HEK293 (cell line): Measurements from ENCODE around the gene SMIM36.

Experiments used
- CTCF ChIA-PET: fragments of 350-600 bp; formaldehyde crosslinking; extraction: SDS; loops from one replicate; lab custom pipeline; 2021; ENCODE audit warnings: antibody characterized with exemption; lab: Yijun Ruan, JAX
- POLR2A ChIA-PET: fragments of 300-600 bp; formaldehyde crosslinking; extraction: SDS; loops from one replicate; lab custom pipeline; 2020; ENCODE audit warnings: antibody characterized with exemption, inconsistent platforms; lab: Yijun Ruan, JAX
- H3K27ac ChIP-seq: fragments of 200-500 bp; sonication (Bioruptor generic); 2 replicates; pipeline ENCODE4 v1.5.1; 2014; ENCODE audit warnings: low read depth, low read length, control low read depth, inconsistent platforms; ENCODE audit errors: extremely low read depth
- H3K36me3 ChIP-seq, 2 experiments: fragments of 200-500 bp in 1 of 2; sonication (Bioruptor generic) in 1 of 2; 1 replicate in 1 of 2; 2 replicates in 1 of 2; pipeline ENCODE4 v1.5.1; 2014 to 2017; ENCODE audit warnings: inconsistent platforms in 2 of 2, low read length in 2 of 2; ENCODE audit not compliant: control insufficient read depth in 2 of 2, insufficient read depth in 1 of 2
- H3K4me1 ChIP-seq: fragments of 200-500 bp; sonication (Bioruptor generic); 2 replicates; pipeline ENCODE4 v1.5.1; 2014; ENCODE audit warnings: mild to moderate bottlenecking, low read length, inconsistent platforms; ENCODE audit not compliant: control insufficient read depth, insufficient read depth
- H3K4me3 ChIP-seq: 2 replicates; pipeline ENCODE4 v1.5.1; 2011; ENCODE audit warnings: low read depth, mild to moderate bottlenecking, control low read depth, low read length, moderate library complexity
- H3K9me3 ChIP-seq: fragments of 200-500 bp; sonication (Bioruptor generic); 2 replicates; pipeline ENCODE4 v1.5.1; 2014; ENCODE audit warnings: low read depth, low read length, inconsistent platforms; ENCODE audit not compliant: control insufficient read depth, insufficient read depth
- ATF2 ChIP-seq: fragments of 450-650 bp; formaldehyde crosslinking; IDR thresholded peaks from 2 replicates; pipeline ENCODE4 v1.5.1; 2016; ENCODE audit warnings: missing biosample characterization, missing genetic modification characterization, low read depth
- BCL11A ChIP-seq: fragments of 450-650 bp; formaldehyde crosslinking; IDR thresholded peaks from 2 replicates; pipeline ENCODE4 v1.5.1; 2016; ENCODE audit warnings: low read depth, missing biosample characterization, missing genetic modification characterization
- GLIS1 ChIP-seq: fragments of 450-650 bp; formaldehyde crosslinking; IDR thresholded peaks from 2 replicates; pipeline ENCODE4 v1.5.1; 2016; ENCODE audit warnings: missing biosample characterization, missing genetic modification characterization
- KLF17 ChIP-seq: fragments of 450-650 bp; formaldehyde crosslinking; IDR thresholded peaks from 2 replicates; pipeline ENCODE4 v1.5.1; 2016; ENCODE audit warnings: missing biosample characterization, missing genetic modification characterization
- MYNN ChIP-seq: fragments of 450-650 bp; formaldehyde crosslinking; IDR thresholded peaks from 2 replicates; pipeline ENCODE4 v1.5.1; 2016; ENCODE audit warnings: missing biosample characterization, missing genetic modification characterization, borderline replicate concordance
- PRDM1 ChIP-seq: fragments of 450-650 bp; formaldehyde crosslinking; IDR thresholded peaks from 2 replicates; pipeline ENCODE4; 2016; ENCODE audit warnings: missing biosample characterization, missing genetic modification characterization
- PRDM4 ChIP-seq: fragments of 450-650 bp; formaldehyde crosslinking; IDR thresholded peaks from 2 replicates; pipeline ENCODE4 v1.5.1; 2017; ENCODE audit warnings: missing biosample characterization, missing genetic modification characterization
- REPIN1 ChIP-seq: fragments of 450-650 bp; formaldehyde crosslinking; IDR thresholded peaks from 2 replicates; pipeline ENCODE4 v1.5.1; 2017; ENCODE audit warnings: missing biosample characterization, missing genetic modification characterization, low read depth
- YY2 ChIP-seq: fragments of 450-650 bp; formaldehyde crosslinking; IDR thresholded peaks from 2 replicates; pipeline ENCODE4 v1.5.1; 2016; ENCODE audit warnings: missing biosample characterization, missing genetic modification characterization
- ZBTB6 ChIP-seq: fragments of 450-650 bp; formaldehyde crosslinking; IDR thresholded peaks from 2 replicates; pipeline ENCODE4 v1.5.1; 2017; ENCODE audit warnings: missing biosample characterization, missing genetic modification characterization
- ZNF10 ChIP-seq: fragments of 450-650 bp; formaldehyde crosslinking; IDR thresholded peaks from 2 replicates; pipeline ENCODE4 v1.5.1; 2017; ENCODE audit warnings: missing biosample characterization, missing genetic modification characterization
- ZNF23 ChIP-seq: fragments of 450-650 bp; formaldehyde crosslinking; IDR thresholded peaks from 2 replicates; pipeline ENCODE4 v1.5.1; 2016; ENCODE audit warnings: missing biosample characterization, missing genetic modification characterization, borderline replicate concordance
- ZNF239 ChIP-seq: fragments of 450-650 bp; formaldehyde crosslinking; IDR thresholded peaks from 2 replicates; pipeline ENCODE4 v1.5.1; 2016; ENCODE audit warnings: missing biosample characterization, missing genetic modification characterization
- ZNF324 ChIP-seq: fragments of 450-650 bp; formaldehyde crosslinking; IDR thresholded peaks from 2 replicates; pipeline ENCODE4 v1.5.1; 2016; ENCODE audit warnings: missing biosample characterization, missing genetic modification characterization
- ZNF366 ChIP-seq: fragments of 450-650 bp; formaldehyde crosslinking; conservative IDR thresholded peaks from 2 replicates; pipeline ENCODE4 v1.5.1; 2016; ENCODE audit warnings: missing biosample characterization, missing genetic modification characterization
- ZNF423 ChIP-seq: fragments of 450-650 bp; formaldehyde crosslinking; IDR thresholded peaks from 2 replicates; pipeline ENCODE4 v1.5.1; 2016; ENCODE audit warnings: missing biosample characterization, missing genetic modification characterization
- ZNF549 ChIP-seq: fragments of 450-650 bp; IDR thresholded peaks from 2 replicates; pipeline ENCODE4 v1.5.1; 2018; ENCODE audit warnings: missing biosample characterization, missing genetic modification characterization, mild to moderate bottlenecking, inconsistent platforms, moderate library complexity
- ZNF624 ChIP-seq: fragments of 450-650 bp; formaldehyde crosslinking; IDR thresholded peaks from 2 replicates; pipeline ENCODE4 v1.5.1; 2017; ENCODE audit warnings: missing biosample characterization, missing genetic modification characterization
- ZNF645 ChIP-seq: fragments of 450-650 bp; formaldehyde crosslinking; IDR thresholded peaks from 2 replicates; pipeline ENCODE4; 2016; ENCODE audit warnings: missing biosample characterization, missing genetic modification characterization
- ZNF654 ChIP-seq: fragments of 450-650 bp; formaldehyde crosslinking; IDR thresholded peaks from 2 replicates; pipeline ENCODE4 v1.5.1; 2016; ENCODE audit warnings: low read depth, missing biosample characterization, missing genetic modification characterization
- ZNF704 ChIP-seq: fragments of 450-650 bp; formaldehyde crosslinking; IDR thresholded peaks from 2 replicates; pipeline ENCODE4 v1.5.1; 2016; ENCODE audit warnings: missing biosample characterization, missing genetic modification characterization
- ZSCAN30 ChIP-seq: fragments of 450-650 bp; IDR thresholded peaks from 2 replicates; pipeline ENCODE4 v1.5.1; 2018; ENCODE audit warnings: missing biosample characterization, mild to moderate bottlenecking, missing genetic modification characterization, moderate library complexity

Gene SMIM36

GRCh38 chr17:55440391-55440790 is 70.9 kb downstream of the SMIM36 start (continued):
- TF ChIP-seq ATF2 (tag by site-specific recombination) (no peak), PRDM1 (tag by site-specific recombination) (no peak), ZNF704 (tag by site-specific recombination) (no peak)

GRCh38 chr17:55437159-55437605 is 74.1 kb downstream of the SMIM36 start:
- peaks cover 22% of the 10 kb centered on the region for H3K4me1 ChIP-seq
- POLR2A ChIA-PET, result no interaction called here
- H3K4me3 ChIP-seq, result no peak overlapping the region
- TF ChIP-seq ZNF645 (tag by site-specific recombination) (no peak), ZNF23 (tag by site-specific recombination) (no peak), ZNF624 (tag by site-specific recombination) (no peak), GLIS1 (tag by site-specific recombination) (no peak), ZNF549 (tag by site-specific recombination) (no peak), ZNF10 (no peak), KLF17 (no peak), REPIN1 (tag by site-specific recombination) (no peak), ZNF324 (tag by site-specific recombination) (no peak), ZNF366 (tag by site-specific recombination) (no peak), ZNF239 (tag by site-specific recombination) (no peak), BCL11A (tag by site-specific recombination) (no peak), PRDM4 (tag by site-specific recombination) (no peak), ZNF704 (tag by site-specific recombination) (no peak), ZBTB6 (no peak), ZNF654 (tag by site-specific recombination) (no peak), MYNN (tag by site-specific recombination) (no peak), YY2 (tag by site-specific recombination) (no peak), ZSCAN30 (tag by site-specific recombination) (no peak), ZNF423 (tag by site-specific recombination) (no peak)
- no peaks in the 10 kb centered on the region for H3K36me3 ChIP-seq
- no peaks in the 10 kb centered on the region for H3K9me3 ChIP-seq
- CTCF ChIA-PET, result interaction anchor here (1.0 to 1.3 kb wide), 2 partner anchors 10 to 77 kb away, joined by 3 read pairs; no protein-coding TSS in a partner anchor
- H3K27ac ChIP-seq, result peak overlapping the region; percentile 63
